ENCODE measurements around the gene PRSS22.

PRSS22 gene

DNA sequence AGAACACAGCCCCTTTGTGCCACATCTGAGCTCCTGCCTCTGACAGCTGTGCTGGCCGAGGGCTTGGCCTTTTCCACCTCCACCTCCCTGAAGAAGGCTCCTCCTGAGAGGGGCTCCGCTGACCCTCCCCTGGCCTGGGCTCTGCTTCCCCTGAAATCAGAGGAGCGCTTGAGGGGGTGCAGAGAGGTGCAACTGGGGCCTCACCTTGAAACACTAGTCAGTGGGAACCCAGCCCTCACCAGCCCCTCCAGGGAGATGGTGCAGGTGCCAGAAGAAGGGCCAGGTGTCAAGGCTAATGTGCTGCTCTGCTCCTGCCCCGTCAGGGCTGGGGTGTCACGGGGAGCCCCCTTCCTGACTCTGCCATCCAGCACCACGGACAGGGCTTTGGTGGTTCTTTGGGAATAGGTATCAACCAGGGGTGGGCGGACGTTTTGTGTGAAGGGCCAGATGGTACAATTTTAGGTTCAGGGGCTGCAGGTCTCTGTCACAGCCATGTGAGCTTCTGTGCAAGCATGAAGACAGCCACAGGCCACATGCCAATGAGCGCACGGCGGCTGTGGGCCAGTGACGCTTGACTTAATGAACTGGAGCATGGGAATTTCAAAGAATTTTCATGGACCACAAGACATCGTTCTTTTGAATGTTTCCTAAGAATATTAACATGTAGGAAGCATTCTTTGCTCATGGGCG, 30.0 kb downstream of the PRSS22 start:
- DNase-seq: no peak

DNA sequence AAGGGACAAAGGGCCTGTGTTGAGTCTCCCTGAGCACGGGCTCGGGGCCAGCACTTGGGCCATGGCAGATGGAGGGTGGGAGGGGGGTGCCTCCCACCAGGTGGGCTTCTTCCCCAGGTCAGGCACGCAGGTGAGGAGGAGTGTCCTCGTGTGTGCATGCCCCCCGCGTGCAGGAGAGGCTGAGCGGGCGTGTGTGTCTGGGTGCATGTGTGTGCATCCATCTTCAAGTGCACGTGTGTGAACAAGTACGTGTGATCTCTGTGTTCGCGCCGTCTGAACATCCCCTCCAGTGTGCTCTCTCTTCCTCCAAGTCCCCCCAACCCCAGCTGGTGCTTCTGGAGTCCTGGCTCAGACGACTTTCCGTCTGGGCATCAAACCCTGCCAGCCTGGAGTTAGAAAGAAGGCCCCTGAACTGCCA, 30.6 kb downstream of the PRSS22 start:
- no peak for DNase-seq

DNA sequence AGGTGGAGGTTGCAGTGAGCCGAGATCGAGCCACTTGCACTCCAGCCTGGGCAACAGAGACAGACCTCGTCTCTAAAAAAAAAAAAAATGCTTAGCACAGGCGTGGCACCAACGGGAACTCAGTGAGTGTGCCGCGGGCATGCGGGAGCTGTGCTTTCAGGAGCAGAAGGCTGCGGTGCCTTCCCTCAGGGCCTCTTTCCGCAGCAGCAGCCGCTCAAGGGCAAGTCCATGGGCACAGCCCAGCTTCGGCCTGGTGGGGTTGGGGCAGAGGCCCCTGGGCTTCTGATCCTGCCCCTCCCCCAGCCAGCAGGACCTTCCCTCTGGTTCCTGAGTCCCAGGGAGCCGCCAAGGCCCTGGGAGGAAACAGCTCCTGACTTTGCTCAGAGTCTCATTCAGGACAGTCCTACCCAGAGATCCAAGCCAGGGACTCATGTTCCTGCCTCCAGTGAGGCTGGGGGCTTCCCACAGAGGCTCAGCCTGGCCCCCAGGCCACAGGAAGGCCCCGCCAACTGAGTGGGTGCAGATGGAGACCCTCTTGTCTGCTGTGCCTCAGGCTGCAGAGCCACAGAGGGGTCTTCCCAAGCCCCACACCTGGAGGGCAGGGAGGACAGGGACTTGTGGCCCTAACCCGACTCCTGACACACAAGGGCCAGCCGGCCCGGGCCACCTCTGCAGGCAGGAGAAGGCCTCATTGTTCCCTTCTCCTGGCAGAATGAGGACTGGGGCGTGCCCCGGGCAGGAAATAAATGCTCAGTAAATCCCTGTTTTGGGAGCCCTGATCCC, 31.2 kb downstream of the PRSS22 start:
- DNase-seq: no peak

DNA sequence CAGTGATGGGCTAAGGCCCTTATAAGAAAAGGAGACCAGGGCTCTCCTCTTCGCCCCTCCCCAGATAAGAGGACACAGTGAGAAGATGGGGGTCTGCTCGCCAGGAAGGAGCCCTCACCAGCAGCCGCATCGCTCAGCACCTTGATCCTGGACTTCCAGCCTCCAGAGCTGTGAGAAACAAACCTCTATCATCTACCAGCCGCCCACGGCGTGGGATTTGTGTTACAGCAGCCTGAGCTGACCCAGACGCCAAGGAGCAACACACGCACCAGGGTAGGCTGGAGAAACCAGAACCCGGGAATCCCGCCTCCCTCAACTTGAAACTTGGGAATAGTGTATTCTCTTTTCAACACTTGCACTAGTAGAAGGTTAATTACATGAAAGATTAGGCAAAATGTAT, 32.1 kb downstream of the PRSS22 start:
- DNase-seq: no peak

DNA sequence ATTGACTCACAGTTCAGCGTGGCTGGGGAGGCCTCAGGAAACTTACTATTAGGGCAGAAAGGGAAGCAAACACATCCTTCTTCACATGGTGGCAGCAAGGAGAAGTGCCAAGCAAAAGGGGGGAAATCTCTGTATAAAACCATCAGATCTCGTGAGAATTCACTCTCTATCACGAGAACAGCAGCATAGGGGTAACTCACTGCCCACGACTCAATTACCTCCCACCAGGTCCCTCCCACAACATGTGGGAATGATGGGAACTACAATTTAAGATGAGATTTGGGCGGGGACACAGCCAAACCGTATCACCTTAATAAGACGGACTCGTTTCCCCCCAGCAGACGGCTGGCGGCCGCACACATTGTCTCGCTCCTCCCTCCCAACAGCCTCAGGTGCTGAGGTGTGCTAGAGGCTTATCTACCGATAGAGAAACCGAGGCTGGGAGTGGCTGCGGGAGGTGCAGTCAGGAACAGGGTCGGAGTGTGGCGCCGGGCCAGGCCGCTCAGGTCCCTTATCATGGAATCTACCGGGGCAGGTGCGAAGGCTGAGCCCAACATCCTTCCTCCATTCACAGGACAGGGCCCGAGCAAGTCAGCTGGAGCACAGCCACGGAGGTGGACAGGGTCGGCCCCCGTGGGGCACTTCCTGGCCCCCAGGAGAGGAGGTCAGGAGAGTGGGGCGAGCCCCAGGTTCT, 32.8 kb downstream of the PRSS22 start:
- no peak for DNase-seq

DNA sequence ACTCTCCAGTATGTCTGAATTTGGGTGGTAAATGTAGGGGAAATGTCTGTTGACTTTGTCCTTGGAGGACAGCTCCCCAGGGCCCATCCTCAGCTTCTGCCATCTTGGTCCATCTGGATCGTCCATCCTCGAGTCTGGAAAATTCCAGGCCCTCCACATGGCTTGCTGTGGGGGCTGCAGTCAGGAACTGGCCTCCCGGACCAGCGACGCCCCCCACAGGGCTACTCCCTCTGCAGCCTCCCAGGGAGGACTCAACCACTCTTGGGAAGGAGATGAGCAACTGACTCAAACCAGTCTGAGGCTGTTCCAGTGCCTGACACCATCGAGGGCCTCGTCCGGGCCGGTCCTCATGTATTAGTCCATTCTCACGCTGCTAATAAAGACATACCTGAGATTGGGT, 33.3 kb downstream of the PRSS22 start:
- DNase-seq: no peak

DNA sequence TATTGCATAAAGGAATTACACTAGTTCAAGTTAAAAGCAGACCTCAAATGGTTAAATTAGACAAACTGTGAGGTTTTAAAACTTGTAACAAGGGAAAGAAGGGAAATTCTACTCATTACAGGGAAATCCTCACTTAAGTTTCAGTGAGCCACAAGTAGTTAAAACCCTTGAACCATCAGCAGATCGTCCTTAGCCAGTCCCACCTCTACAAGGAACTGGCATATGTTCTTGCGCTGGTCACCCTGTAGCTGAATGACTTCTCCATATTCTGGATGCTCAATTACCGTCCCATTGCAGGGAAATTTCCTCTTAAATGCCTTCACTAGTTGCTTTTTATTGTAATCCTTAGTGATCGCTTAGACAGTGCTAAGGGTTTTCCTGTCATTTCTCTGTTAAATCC, 35.5 kb downstream of the PRSS22 start:
- no peak for DNase-seq

DNA sequence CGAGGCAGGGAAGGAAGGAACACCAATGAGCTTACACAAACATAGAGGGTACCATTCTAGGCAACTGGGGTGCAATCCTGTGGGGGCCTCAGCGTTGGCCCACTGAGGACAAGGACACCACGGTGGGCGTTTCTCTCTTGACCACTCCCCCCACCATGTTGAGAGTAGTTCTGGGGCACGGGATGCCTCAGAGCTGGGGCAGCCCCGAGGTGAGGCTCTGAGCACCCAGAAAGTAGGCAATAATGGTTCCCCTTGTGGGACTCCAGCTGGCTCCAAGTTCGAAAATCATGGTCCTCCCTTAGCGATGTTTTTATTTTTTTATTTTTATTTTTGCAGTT, 35.8 kb downstream of the PRSS22 start:
- DNase-seq: no peak

DNA sequence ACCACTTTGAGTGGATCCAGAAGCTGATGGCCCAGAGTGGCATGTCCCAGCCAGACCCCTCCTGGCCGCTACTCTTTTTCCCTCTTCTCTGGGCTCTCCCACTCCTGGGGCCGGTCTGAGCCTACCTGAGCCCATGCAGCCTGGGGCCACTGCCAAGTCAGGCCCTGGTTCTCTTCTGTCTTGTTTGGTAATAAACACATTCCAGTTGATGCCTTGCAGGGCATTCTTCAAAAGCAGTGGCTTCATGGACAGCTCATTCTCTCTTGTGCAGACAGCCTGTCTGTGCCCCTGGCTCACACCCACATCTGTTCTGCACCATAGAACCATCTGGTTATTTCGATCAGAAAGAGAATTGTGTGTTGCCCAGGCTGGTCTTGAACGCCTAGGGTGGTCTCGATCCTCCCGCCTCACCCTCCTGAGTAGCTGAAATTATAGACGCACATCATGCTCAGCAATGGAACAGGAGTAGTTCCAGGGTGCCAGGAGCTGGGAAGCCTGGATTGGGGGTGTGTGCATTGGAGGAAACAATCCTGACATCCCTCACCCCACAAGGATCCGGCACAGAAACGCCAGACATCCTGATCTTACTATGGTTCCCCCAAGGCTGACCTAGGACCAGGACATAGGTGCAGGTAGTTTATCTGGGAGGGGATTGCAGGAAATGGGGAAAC, 36.3 kb downstream of the PRSS22 start:
- DNase-seq: no peak

DNA sequence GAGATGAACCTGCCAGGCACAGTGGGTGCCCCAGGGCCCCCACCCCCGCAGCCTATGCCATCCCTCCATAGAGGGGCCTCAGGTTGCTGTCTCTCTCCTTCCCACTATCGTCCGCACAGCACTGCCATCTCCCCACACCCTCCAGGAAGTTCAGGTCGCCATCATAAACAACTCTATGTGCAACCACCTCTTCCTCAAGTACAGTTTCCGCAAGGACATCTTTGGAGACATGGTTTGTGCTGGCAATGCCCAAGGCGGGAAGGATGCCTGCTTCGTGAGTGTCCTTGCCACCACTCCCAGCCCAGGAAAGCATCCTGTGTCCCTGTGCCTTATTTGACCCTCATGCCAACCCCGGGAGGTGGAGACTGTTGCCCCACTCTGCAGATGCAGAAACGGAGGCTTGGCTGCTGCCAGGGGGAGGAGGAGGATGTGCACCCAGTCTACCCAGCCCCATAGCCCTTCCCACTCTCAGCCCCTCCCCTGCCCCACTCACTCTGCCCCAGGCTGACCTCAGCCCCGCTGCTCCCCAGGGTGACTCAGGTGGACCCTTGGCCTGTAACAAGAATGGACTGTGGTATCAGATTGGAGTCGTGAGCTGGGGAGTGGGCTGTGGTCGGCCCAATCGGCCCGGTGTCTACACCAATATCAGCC, 37.0 kb downstream of the PRSS22 start:
- DNase-seq: no peak

DNA sequence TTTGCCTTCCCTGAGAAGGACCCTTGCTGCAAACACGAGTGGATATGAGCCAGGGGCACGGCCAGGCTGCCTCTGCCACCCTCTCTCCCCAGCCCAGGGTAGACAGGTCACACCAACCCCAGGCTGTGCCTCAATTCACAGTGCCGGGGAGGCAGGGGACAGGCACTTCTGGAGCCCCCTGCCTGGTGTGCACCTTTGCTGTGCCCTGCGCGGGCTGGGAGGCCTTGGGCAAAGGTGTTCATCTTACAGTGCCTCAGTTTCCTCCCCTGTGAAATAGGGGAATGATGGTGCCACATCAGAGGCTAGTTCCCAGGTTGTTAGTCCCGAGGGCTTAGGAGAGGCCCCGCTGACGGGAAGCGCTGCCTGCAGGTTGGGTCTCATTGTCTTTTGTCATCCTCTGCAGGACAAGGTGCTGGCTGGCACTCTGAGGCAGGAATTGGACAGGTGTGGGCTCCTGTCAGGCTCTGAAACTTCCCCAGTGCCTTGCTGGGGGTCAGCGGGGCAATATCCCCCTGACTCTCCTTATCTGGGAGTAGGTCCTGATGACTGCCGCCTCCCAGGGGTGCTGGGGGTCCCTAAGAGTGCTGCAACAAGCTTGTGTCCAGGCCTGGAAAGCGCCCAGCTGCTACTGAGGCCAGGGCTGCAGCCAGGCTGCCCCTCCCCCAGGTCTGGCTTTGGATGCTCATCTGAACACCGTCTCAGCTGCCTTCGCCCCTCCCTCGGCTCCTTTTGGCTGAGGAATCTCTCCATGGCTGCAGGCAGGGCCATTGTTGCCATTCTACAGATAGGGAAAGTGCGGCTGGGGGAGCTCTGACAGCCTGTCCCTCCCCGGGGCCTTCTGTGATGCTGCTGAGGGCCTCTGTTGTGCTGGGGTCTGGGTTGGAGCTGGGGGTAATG, 37.8 kb downstream of the PRSS22 start:
- no peak for DNase-seq

DNA sequence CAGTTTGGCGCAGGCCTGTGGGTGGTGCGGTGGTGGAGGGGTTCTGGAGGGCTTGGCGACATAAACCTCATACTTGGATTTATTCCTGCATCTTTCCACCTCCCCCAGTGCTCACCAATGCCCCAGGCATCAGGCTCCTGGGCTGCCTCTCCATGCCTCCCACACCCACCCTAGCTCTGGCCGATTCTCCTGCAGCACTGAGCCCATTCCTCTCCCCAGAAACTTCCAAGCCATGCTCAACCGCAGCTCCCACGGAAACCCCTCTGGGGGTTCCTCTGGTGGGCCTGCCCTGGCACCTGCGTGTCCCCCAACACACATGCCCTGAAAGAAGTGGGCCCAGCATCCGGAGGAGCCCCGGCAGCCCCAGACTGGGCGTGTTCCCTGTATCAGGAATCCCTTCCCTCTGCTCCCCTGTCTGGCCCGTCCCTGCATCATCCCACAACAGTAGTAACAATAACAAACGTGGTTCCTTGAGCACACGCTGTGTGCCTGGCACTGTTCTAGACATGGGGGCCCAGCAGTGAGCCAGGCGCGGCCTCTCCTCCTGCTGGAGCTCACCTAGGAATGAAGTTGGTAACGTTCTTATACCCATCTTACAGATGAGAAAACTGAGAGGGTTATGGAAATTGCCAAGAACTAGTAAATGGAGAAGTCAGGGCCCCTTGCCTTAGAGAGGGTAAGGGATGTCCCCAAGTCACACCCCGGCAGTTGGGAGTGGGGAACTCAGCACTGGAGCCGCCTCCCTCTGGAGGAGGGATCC, 38.6 kb downstream of the PRSS22 start:
- no peak for DNase-seq

DNA sequence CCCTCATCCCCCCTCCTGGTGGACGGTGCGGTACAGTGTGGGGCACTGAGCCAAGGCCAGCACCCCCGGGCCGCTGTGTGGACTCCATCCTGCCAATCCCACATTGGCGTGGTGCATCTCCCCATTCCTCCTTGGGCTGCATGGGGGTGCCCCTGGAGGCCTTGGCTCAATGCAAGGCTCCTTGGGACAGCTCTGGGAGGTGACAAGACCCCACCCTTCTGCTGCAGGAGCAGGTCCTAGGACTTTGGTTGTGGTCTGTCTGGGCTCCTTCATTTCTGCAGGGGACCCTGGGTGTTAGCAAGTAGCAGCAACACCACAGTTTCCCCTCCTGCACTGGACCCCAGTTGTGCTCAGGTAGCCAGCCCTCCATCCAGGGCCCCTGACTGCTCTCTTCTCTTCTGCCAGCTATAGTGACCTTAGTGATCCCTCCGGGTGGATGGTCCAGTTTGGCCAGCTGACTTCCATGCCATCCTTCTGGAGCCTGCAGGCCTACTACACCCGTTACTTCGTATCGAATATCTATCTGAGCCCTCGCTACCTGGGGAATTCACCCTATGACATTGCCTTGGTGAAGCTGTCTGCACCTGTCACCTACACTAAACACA, 39.6 kb downstream of the PRSS22 start:
- DNase-seq: no peak

DNA sequence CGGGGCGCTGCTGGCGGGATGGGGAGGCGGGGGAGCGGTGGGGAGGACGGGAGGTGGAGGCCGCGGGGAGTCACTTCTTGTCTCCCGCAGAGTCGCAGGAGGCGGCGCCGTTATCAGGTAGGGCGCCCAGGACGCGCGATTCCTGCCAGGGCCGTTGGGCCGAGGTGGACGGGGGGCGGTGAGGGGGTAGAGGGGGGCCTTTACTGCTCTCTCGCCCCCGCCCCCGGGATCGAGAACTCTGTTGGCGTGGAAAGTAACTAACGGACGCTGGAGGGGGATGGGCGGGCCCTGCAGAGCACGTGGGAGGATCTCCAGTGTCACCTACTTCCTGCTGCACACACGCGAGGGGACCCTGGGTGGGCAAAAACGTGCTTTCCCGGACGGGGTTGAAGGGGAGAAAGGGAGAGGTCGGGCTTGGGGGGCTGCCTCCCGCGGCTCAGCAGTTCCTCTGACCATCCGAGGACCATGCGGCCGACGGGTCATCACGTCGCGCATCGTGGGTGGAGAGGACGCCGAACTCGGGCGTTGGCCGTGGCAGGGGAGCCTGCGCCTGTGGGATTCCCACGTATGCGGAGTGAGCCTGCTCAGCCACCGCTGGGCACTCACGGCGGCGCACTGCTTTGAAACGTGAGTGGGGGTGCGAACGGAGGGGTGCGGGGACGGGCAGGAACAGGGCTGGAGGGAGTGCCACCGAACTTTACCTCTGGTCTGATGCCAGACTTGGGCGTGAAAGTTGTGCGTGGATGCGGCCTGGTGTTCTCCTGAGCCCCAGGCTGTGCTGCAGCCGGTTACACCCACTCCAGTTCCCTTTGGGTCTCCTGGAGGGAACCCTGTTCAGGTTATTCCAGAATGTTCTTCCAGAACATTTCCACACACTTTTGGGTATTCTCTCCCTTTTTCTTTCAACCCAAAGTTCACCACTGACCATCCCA, 40.4 kb downstream of the PRSS22 start:
- no peak for DNase-seq

DNA sequence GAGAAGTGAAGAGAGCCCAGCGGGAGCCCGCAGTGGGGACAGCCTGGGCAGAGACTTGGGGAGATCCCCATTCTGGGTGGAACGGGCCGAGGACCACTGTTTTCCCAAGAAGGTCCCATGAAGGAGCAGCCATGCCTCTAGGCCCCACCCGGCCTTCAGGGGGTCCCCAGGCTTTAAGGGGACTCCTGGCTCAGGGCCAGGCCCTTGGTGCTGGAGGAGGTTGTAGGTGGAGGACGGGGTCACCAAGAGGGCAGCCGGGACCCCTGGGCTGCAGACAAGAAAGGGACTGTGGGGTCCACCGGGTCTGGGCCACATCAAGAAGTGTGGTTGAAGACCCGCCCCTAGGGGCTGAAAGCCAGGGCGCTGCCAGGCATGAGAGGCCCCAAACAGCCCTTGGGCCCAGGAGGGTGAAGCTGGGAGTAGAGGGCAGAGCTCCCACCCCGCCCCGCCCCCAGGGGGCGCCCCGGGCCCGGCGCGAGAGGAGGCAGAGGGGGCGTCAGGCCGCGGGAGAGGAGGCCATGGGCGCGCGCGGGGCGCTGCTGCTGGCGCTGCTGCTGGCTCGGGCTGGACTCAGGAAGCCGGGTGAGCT, 41.1 kb downstream of the PRSS22 start, which contains the start of gene PRSS21:
PRSS21 (plus strand) TSS at position 487 of the 589 bp plus-strand sequence; CDS start at position 519, 32 bp downstream.
- DNase-seq: no peak

DNA sequence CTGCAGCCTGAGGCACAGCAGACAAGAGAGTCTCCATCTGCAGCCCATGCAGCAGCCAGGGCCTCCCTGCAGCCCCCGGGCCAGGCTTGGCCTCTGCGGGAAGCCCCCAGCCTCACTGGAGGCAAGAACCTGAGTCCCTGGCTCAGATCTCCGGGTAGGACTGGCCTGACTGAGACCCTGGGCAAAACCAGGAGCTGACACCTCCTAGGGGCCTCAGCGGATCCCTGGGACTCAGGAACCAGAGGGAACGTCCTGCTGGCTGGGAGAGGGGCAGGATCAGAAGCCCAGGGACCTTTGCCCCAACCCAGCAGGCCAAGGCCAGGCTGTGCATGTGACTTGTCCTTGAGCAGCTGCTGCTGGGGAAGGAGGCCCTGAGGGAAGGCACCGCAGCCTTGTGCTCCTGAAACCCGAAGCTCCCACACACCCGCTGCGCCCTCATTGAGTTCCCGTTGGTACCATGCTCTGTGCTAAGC, 42.6 kb downstream of the PRSS22 start:
- DNase-seq: no peak

DNA sequence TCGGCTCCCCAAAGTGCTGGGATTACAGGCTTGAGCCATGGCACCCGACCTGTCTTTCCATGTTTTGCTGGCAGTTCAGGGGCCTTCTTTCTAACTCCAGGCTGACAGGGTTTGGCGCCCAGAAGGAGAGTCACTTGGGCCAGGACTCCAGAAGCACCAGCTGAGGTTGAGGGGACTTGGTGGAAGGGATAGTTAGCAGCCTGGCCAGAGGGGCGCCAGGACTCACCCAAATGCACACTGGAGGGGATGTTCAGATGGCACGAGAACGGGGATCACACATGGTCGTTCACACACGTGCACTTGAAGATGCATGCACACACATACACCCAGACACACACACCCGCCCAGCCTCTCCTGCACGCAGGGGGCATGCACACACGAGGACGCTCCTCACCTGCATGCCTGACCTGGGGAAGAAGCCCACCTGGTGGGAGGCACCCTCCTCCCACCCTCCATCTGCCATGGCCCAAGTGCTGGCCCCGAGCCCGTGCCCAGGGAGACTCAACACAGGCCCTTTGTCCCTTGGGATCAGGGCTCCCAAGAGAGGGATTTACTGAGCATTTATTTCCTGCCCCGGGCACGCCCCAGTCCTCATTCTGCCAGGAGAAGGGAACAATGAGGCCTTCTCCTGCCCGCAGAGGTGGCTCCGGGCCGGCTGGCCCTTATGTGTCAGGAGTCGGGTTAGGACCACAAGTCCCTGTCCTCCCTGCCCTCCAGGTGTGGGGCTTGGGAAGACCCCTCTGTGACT, 43.2 kb downstream of the PRSS22 start:
- no peak for DNase-seq

DNA sequence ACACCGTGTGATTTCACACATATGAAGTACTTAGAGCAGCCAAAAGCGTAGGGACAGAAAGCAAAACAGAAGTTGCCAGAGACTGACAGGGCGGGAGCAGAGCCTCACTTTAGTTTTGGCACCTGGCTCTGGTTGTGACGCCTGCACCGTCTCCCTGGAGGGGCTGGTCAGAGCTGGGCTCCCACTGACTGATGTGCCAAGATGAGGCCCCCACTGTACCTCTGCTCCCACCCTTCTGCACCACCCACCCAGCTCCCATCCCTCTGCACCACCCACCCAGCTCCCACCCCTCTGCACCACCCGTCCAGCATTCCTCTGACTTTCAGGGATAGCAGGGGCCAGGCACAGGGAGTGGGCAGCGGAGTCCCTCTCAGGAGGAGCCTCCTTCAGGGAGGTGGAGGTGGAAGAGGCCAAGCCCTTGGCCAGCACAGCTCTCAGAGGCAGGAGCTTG, 44.2 kb downstream of the PRSS22 start:
- no peak for DNase-seq

Measured in CD4-positive, alpha-beta T cell treated with Interleukin-4 for 4 hours (primary cell).